Measurements from ENCODE around the gene PRDM16.

PRDM16 gene

GRCh38 chr1:3160647-3161145 is 91.7 kb downstream of the PRDM16 start:
- Histone ChIP-seq H3K79me2 (ENCODE audit: insufficient read depth, low read length) (no peaks in the 10 kb centered on the region), H3K9ac (ENCODE audit: low read depth, low read length) (no peak overlapping the region), H3K4me1 (ENCODE audit: insufficient read depth, low read length) (no peaks in the 10 kb centered on the region), H3K4me3 (ENCODE audit: low read depth in 1 of 2, low read length in 2 of 2) (no peak overlapping the region), H3K27me3 (ENCODE audit: insufficient read depth, low read length, poor library complexity) (no peaks in the 10 kb centered on the region), H3K27ac (ENCODE audit: low read length) (no peak overlapping the region), H3K4me2 (ENCODE audit: insufficient read depth, low read length) (no peak overlapping the region), H2AFZ (ENCODE audit: low read depth, low read length) (no peak overlapping the region), H3K36me3 (ENCODE audit: insufficient read depth, low read length) (no peaks in the 10 kb centered on the region), H3K9me3 (ENCODE audit: insufficient read depth, low read length, severe bottlenecking) (no peaks in the 10 kb centered on the region), H4K20me1 (ENCODE audit: insufficient read depth, low read length) (no peaks in the 10 kb centered on the region)
- no peak for ATAC-seq (ENCODE audit: insufficient read depth, low read depth)
- no peak for DNase-seq
- TF ChIP-seq CTCF (IDR thresholded peaks at IDR 0.05; ENCODE audit: borderline replicate concordance, extremely low read depth, low read length, poor library complexity, severe bottlenecking) (no peak), EZH2 (IDR thresholded peaks at IDR 0.05; ENCODE audit: borderline replicate concordance, low read depth, low read length, severe bottlenecking) (no peak)

DNA sequence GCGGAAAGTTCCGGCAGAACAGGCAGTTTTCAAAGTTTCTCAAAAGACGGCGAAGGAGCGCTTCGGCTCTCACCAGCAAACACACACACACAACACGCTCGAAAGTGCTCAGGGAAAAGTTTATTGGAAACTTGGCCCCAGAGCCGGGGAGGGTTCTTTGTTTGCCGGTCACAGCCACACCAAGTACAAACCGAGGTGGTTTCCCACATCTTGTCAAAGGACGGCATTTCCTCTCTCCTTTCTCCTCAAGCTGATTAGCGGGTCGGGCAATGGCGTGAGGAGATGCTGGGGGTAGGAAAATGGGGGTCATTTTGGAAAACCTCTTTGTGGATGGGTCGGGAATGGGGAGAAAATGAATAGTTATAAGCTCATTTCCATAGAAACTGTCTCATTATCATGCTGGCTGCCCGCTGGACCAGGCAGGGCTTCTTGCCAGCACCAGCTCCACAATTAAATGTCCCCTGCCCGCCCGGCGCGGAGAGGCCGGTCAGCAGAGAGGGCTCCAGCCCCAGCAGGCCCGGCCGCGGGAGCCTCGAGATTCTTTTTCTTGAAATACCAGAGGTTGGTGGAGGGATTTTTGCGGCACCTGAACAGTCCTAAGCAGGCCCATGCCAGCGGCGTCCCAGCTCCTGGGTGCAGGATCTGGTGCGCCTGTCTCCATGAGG is 92.3 kb downstream of the PRDM16 start:
- Histone ChIP-seq H3K36me3 (ENCODE audit: insufficient read depth, low read length) (no peaks in the 10 kb centered on the region), H3K9me3 (ENCODE audit: insufficient read depth, low read length, severe bottlenecking) (no peaks in the 10 kb centered on the region), H3K4me3 (ENCODE audit: low read depth in 1 of 2, low read length in 2 of 2) (no peak overlapping the region), H3K4me2 (ENCODE audit: insufficient read depth, low read length) (no peak overlapping the region), H3K27ac (ENCODE audit: low read length) (no peak overlapping the region), H3K9ac (ENCODE audit: low read depth, low read length) (no peak overlapping the region), H3K4me1 (ENCODE audit: insufficient read depth, low read length) (no peaks in the 10 kb centered on the region), H3K79me2 (ENCODE audit: insufficient read depth, low read length) (no peaks in the 10 kb centered on the region), H3K27me3 (ENCODE audit: insufficient read depth, low read length, poor library complexity) (no peaks in the 10 kb centered on the region), H4K20me1 (ENCODE audit: insufficient read depth, low read length) (no peaks in the 10 kb centered on the region), H2AFZ (ENCODE audit: low read depth, low read length) (no peak overlapping the region)
- no peak for TF ChIP-seq EZH2 (IDR thresholded peaks at IDR 0.05; ENCODE audit: borderline replicate concordance, low read depth, low read length, severe bottlenecking)
- TF ChIP-seq CTCF (IDR thresholded peaks at IDR 0.05; ENCODE audit: borderline replicate concordance, extremely low read depth, low read length, poor library complexity, severe bottlenecking): no peak
- ATAC-seq (ENCODE audit: insufficient read depth, low read depth) (no peak), DNase-seq (no peak)

DNA sequence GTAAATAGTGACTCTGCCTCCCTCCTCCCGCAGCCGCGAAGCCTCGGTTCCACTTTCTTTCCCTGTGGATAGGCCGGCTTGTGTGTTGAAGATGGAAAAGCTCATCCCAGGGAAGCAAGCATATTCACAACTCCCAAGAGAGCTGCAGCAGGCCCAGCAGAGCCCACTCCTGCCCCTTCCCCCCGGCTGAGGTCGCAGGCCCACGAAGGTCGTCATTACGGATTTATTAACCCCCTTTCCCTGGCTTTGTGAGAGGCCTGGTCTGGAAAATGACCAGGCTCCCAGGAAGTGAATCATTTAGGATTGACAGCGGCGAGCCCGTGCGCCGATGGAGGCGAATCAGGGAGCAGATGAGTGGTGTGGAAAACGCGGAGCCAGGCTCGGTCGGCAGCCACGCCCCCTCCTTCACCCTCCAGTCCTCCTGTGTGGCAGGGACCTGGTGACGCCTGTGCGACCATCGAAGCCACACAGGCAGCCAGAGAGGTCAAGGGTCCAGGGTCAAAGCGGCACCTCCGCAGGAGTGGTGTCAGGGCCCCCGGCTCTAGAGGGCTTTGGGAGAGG is 93.4 kb downstream of the PRDM16 start:
- Histone ChIP-seq H3K27me3 (ENCODE audit: insufficient read depth, low read length, poor library complexity) (no peaks in the 10 kb centered on the region), H3K4me1 (ENCODE audit: insufficient read depth, low read length) (no peaks in the 10 kb centered on the region)

More for the DNA sequence above, 93.4 kb downstream of the PRDM16 start:
- H3K27ac ChIP-seq (ENCODE audit: low read length): no peak overlapping the region
- H3K79me2 ChIP-seq (ENCODE audit: insufficient read depth, low read length): no peaks in the 10 kb centered on the region
- TF ChIP-seq CTCF (IDR thresholded peaks at IDR 0.05; ENCODE audit: borderline replicate concordance, extremely low read depth, low read length, poor library complexity, severe bottlenecking) (no peak), EZH2 (IDR thresholded peaks at IDR 0.05; ENCODE audit: borderline replicate concordance, low read depth, low read length, severe bottlenecking) (no peak)
- no peaks in the 10 kb centered on the region for H3K9me3 ChIP-seq (ENCODE audit: insufficient read depth, low read length, severe bottlenecking)
- H2AFZ ChIP-seq (ENCODE audit: low read depth, low read length): no peak overlapping the region
- H3K36me3 ChIP-seq (ENCODE audit: insufficient read depth, low read length): no peaks in the 10 kb centered on the region
- ATAC-seq (ENCODE audit: insufficient read depth, low read depth) (no peak), DNase-seq (no peak)
- no peaks in the 10 kb centered on the region for H4K20me1 ChIP-seq (ENCODE audit: insufficient read depth, low read length)
- no peak overlapping the region for H3K9ac ChIP-seq (ENCODE audit: low read depth, low read length)
- H3K4me2 ChIP-seq (ENCODE audit: insufficient read depth, low read length): no peak overlapping the region
- no peak overlapping the region for H3K4me3 ChIP-seq (ENCODE audit: low read depth in 1 of 2, low read length in 2 of 2)
